Ramos (cell line): ENCODE measurements around the gene CTRL.
"Not testable (repeated sequence)": the region's sequence is repeated elsewhere in the genome, so short reads cannot be mapped to it uniquely, and the experiment has no call there.

Experiments
- in situ Hi-C: fragments of 300-500 bp; cut with MboI; formaldehyde crosslinking; loops from one replicate; pipeline ENCODE4 v1.14.3; 2022; ENCODE audit warnings: low sequenced_read_pairs; ENCODE audit not compliant: unreplicated experiment

The CTRL gene

GRCh38 chr16:67942510-67943255 lies 11.0 kb upstream of the CTRL start:
- in situ Hi-C loops, result no loop called here

DNA sequence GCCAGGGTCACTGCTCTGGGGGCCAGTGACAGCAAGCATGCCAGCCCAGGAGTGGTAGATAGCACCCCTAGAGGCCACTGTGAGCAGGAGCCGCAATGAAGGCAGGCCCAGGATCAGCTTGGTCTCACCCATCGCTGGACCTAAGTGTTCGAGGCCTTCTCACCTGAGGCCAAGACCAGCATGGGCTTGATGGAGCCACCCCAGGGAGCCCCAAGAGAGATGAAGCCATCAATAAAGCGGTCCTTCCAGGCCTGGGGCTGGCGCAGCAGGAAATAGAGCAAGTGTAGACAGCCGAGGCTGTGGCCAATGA lies 10.5 kb upstream of the CTRL start:
- in situ Hi-C loops, result no loop called here

DNA sequence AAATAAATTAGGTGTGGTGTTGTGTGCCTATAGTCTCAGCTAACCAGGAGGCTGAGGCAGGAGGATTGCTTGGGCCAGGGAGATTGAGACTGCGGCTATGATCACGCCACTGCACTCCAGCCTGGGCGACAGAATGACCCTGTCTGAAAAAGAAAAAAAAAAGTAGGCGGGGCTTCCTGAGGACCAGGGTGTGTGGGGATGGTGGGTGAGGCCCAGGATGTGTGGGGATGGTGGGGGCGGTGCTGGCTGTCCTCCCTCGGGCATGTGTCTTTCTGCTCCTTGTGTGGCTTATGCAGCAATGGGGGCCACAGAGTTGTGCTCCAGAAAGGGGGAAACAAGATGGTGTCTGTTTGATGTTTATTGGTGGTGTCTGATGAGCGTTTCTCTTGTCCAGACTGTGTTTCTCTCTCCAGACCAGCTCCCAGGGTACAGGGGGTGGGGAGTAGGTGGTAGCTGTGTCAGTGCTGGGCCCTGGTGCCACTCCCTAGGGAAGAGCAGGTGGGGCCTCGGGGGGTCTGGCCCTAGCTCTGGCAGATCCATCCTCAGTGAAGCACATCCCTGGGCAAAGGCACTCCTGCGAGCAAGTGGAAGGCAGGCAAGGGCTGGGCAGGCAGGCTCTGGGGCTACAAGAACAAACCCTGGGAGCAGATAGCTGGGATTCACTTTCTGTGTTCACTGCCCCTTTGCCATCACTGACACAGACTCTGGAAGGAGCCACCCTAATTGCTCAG lies 10.0 kb upstream of the CTRL start:
- in situ Hi-C loops, result no loop called here

DNA sequence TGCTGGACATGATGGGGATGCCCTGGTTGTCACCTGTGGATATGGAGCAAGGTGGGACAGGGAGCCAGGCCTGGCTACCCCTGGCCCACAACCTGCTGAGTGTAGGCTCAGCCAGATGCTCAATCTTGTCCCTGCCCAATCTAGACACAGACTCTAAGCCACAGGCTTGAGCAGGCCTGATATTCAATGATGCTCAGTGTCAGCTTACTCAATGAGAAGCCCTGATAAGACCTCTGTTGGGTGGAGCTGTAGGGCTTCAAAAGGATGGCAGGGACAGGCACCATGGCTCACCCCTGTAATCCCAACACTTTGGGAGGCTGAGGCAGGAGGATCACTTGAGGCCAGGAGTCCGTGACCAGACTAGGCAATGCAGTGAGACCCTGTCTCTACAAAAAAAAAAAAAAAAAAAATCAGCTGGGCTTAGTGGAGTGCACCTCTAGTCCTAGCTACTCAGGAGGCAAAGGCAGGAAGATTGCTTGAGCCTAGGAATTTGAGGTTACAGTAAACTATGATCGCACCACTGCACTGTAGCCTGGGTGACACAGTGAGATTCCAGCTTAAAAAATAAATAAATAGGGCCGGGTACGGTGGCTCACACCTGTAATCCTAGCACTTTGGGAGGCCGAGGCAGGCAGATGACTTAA lies 8.9 kb upstream of the CTRL start:
- in situ Hi-C loops, result no loop called here

GRCh38 chr16:67939507-67940445 lies 8.1 kb upstream of the CTRL start:
- in situ Hi-C loops, result no loop called here

DNA sequence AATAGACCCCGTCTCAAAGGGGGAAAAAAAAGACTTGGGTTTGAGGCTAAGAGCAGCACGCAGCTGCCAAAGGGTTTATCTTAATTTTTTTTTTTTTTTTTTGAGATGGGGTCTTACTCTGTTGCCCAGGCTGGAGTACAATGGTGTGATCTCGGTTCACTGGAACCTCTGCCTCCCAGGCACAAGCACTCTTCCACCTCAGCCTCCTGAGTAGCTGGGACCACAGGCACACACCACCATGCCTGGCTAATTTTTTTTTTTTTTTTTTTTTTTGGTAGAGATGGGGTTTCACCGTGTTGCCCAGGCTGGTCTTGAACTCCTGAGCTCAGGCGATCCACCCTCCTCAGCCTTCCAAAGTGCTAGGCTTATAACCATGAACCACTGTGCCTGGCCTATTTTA lies 6.1 kb upstream of the CTRL start:
- in situ Hi-C loops, result not testable (repeated sequence)

GRCh38 chr16:67936880-67937605 lies 5.4 kb upstream of the CTRL start:
- in situ Hi-C loops, result no loop called here

DNA sequence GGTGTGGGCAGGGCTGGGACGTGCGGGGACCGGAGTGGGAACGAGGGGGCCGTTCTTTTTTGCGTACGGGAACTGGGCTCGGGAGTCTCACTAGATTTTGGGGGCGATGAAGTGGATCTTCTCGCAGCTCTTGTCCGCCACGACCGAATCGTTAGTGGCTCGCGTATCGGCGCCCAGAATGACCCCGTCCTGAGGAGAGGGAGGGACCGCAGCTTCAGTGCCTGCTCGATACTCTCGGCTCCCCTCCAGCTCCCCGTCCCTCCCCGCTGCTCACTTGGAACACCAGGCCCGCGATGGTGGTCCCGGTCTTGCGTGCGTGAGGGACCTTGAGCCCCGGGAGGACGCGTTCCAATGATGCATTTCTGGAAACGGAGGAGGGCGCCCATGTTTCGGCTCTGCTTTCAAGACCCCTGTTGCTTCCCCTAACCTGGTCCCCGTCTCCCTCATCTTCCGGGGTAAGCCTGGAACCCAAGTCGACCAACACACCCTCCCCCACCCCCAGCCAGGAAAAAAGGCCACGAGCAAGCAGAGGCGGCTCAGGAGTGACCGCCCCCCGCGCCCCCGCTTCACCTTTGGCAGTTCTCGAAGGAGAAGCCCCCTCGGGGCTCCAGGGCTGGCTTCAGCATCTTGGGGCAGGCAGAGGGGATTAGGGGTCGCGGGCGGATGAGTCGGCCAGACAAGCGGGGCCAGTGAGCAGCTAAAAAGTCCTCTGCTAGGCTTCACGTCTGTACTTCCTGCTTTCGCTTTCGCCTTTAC lies 4.6 kb upstream of the CTRL start, which contains the start of gene PSMB10:
Gene PSMB10 (minus strand): TSS at position 727 of the 756 bp plus-strand sequence. CDS start 101 bp downstream, at position 626.
- in situ Hi-C loops, result no loop called here

GRCh38 chr16:67935402-67936123 lies 3.9 kb upstream of the CTRL start:
- in situ Hi-C loops, result no loop called here

DNA sequence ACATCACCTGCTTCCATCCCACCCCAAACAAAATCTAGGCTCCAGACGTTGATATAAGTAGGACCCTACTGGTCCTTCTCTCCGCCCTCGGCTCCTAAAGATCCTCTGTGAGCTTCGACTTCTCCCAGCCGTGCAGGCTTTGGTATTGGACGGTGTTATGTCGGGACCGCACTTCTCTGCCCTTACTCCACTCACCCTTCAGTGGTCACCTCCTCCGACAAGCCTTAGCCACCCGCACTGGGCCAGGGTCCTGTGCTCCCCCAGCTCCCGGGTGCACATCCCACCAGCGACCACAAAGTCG lies 3.4 kb upstream of the CTRL start:
- in situ Hi-C loops, result no loop called here

GRCh38 chr16:67934306-67935100 lies 2.8 kb upstream of the CTRL start:
- in situ Hi-C loops, result no loop called here

DNA sequence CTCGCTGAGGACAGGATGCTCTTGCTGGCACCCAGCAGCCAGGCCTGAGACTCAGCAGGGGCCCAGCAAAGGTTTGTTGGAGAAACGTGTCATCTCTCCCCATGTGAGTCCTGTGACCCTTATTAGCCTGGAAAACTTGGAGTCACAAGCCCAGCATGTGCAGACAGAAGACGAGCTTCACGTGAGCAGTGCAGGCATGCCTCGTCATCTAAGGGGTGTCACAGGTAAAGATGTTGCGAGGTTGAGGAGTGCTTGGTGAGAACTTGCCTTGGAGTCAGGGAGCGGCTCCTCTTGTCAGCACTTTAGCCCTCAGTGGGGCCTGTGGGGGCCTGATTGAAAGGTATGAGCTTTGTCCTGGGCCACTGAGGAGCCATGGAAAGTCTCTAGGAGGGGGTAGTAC lies 2.1 kb upstream of the CTRL start:
- in situ Hi-C loops, result no loop called here

DNA sequence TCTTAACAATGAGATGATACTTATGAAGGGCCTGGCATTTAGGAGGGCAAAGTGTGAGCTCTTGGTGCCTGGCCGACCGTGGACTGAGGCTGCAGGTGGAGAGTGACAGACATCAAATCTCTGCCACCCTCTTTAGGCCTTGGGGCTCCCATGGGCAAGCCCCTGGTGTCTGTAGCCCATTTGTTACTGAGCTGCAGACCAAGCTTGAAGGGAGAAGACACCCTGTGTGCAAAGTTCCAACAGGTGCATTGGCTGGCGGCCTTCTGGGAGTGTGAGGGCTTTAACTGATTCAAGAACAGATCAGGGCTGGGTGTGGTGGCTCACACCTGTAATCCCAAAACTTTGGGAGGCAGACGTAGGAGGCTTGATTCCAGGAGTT lies 789 bp upstream of the CTRL start:
- in situ Hi-C loops, result no loop called here

GRCh38 chr16:67930678-67931211 lies 917 bp downstream of the CTRL start:
- in situ Hi-C loops, result no loop called here

DNA sequence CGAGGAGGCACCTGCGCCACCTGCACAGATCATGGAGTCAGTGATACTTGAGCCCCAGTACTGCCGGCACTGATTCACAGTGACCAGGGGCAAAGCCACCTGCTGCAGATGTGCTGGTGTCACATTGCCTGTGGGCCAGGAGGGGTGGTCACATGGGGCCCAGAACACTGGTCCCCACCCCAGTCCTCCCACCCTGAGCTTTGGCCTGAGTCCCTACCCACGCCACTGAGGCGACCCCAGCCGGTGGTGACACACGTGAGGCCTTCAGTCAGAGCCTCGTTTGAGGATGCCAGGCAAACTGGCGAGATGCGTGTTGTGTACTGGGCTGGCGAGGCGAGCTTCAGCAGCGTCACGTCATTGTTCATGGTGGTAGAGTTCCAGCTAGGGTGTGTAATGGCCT lies 1.5 kb downstream of the CTRL start:
- in situ Hi-C loops, result no loop called here

DNA sequence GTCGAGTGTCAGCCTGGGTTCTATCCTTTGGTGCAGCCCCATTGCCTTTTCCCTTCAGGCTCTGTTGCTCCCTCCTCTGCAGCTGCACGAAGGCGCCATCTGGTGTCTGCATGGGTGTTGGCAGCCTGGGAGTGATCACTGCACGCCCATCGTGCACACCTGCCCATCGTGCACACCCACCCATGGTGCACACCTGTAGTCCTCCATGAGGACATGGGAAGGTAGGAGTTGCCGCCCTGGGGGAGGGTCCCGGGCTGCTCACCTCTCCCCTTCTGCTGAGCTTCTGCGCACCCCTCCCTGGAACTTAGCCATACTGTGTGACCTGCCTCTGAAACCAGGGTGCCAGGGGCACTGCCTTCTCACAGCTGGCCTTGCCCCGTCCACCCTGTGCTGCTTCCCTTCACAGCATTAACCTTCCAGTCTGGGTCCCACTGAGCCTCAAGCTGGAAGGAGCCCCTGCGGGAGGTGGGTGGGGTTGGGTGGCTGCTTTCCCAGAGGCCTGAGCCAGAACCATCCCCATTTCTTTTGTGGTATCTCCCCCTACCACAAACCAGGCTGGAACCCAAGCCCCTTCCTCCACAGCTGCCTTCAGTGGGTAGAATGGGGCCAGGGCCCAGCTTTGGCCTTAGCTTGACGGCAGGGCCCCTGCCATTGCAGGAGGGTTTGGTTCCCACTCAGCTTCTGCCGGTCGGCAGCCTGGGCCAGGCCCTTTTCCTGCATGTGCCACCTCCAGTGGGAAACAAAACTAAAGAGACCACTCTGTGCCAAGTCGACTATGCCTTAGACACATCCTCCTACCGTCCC lies 2.9 kb downstream of the CTRL start:
- in situ Hi-C loops, result loop anchor here (5.0 to 10.0 kb wide), 3 partner anchors 251 to 434 kb away; partner anchors contain the start of gene RIPOR1

DNA sequence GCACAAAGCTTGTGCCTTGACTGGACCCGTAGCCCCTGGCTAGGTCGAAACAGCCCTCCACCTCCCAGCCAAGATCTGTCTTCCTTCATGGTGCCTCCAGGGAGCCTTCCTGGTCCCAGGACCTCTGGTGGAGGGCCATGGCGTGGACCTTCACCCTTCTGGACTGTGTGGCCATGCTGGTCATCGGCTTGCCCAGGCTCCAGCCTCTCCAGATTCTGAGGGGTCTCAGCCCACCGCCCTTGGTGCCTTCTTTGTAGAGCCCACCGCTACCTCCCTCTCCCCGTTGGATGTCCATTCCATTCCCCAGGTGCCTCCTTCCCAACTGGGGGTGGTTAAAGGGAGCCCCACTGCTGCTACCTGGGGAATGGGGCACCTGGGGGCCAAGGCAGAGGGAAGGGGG lies 3.5 kb downstream of the CTRL start:
- in situ Hi-C loops, result loop anchor here (5.0 to 10.0 kb wide), 3 partner anchors 251 to 433 kb away; partner anchors contain the start of gene RIPOR1
